SW480 (cell line): ENCODE measurements around the gene RAD54L.
A peak's percentile ranks its signal among the peaks of the same experiment; 100 is the strongest.
"Not testable (repeated sequence)": the region's sequence is repeated elsewhere in the genome, so short reads cannot be mapped to it uniquely, and the experiment has no call there.

ENCODE experiments used
- DNase-seq: peaks from one replicate; pipeline ENCODE4 v3.0.0-alpha.2; 2016; ENCODE audit warnings: low spot score

The RAD54L gene

DNA sequence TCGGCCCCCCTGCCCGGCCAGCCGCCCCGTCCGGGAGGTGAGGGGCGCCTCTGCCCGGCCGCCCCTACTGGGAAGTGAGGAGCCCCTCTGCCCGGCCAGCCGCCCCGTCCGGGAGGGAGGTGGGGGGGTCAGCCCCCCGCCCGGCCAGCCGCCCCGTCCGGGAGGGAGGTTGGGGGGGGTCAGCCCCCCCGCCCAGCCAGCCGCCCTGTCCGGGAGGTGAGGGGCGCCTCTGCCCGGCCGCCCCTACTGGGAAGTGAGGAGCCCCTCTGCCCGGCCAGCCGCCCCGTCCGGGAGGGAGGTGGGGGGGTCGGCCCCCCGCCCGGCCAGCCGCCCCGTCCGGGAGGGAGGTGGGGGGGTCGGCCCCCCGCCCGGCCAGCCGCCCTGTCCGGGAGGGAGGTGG lies 5.8 kb upstream of the RAD54L start:
- not testable (repeated sequence) for DNase-seq

- DNase-seq: no peak
Observed at GRCh38 chr1:46242918-46243317, 4.6 kb upstream of the RAD54L start.

DNA sequence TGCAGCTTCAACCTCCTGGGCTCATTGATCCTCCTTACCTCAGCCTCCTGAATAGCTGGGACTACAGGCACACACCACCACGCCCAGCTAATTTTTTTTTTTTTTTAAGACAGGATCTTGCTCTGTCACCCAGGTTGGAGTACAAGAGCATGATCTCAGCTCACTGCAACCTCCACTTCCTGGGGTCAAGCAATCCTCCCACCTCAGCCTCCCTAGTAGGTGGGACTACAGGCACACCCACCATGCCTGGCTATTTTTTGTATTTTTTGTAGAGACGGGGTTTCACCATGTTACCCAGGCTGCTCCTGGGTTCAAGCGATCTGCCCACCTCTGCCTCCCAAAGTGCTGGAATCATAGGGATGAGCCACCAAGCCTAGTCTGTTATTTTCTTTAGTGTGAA lies 3.7 kb upstream of the RAD54L start:
- DNase-seq: not testable (repeated sequence)

- DNase-seq: peak; percentile 28
Observed at GRCh38 chr1:46244656-46245371, 2.7 kb upstream of the RAD54L start.

GRCh38 chr1:46246136-46246535 lies 1.4 kb upstream of the RAD54L start:
- not testable (repeated sequence) for DNase-seq

DNA sequence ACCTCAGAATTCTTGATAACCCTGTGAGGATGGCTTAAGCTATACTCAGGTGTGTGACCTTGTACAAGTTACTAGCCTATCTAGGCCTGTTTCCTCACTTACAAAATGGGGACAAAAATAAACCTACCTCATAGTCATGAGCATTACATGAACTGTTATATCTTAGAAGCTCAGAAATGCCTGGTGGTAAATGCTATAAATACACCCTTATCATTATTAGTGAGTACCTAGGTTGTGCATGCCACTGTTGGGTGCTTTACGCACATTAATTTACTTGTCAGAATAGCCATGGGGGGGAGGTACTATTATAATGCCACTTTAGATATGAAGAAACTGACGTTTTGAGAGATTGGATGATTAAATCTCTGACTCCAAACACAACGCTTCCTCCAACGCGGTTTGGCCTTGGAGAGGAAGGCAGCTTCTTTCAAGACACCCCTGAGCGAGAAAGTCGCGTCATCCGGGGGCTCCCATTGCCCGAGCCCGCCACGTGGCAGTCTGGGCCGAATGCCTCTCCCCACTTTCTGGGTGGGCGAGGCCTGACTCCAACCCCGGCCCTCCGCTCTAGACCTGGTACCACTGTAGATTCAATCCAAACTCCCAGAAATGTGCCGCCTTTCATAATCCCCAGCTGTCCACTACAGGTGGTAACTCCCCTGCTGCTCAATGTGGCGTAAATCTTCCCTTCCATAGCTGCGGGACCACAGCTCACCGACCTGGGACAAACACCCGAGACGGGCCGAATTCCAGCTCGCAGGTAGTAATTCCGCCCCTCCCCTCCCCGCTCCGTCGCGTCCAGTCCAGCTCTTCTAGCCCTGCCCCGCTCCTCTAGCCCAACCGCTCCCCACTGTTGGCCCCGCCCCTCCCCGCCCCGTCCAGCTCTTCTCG lies 771 bp upstream of the RAD54L start:
- peak; percentile 25 for DNase-seq

DNA sequence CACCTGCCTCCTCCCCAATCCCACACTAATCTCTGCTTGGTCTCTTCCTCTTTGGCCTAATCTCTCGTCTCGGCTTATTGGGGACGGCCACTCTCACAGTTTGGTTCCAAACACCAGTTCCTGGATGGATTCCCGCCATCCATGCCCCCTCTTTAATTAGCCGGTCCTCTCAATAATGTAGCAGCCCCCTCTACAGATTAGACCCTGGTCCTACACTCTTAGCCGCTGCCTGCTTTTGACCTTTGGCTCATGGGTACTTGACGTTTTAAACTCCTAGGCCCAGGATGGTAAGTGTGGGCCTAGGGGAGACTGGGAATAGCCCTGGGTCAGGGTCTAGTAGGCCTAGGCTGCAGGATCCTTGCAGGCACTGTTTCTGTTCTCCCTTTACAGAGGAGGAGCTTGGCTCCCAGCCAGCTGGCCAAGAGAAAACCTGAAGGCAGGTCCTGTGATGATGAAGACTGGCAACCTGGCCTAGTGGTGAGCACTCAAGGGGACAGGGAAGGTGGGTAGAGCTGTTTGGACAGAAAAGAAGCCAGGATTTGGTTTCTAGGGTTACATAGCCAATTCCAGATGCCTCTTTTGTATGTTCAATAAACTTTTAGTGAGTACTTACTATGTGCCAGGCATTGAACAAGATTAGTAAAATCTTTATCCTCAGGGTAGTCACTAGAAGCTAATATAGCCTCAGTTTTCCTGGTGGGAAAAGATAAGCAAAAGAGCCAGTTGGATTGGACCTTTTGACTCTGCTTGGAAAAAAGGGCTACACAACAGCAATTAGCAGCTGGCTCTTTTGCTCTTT lies 758 bp downstream of the RAD54L start:
- DNase-seq: peak; percentile 13

GRCh38 chr1:46254668-46255067 lies 7.1 kb downstream of the RAD54L start:
- no peak for DNase-seq

DNA sequence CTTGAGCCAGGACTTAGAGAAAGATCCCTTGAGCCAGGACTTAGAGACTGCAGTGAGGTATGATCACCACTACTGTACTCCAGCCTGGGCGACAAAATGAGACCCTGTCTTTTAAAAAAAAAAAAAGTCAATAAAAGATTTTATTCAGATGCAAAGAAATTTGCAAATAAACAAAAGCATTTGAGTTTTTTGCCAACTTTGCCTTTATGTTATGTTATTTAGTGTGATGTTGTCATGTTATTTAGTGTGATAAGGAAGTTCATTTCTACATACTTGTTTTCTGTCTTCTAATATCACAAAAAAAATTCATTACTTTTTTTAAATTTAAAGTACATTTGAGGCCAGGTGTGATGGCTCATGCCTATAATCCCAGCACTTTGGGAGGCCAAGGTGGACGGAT lies 9.0 kb downstream of the RAD54L start:
- DNase-seq: no peak

GRCh38 chr1:46262508-46262907 lies 14.9 kb downstream of the RAD54L start:
- DNase-seq: no peak

GRCh38 chr1:46263146-46263545 lies 15.6 kb downstream of the RAD54L start:
- DNase-seq: no peak

DNA sequence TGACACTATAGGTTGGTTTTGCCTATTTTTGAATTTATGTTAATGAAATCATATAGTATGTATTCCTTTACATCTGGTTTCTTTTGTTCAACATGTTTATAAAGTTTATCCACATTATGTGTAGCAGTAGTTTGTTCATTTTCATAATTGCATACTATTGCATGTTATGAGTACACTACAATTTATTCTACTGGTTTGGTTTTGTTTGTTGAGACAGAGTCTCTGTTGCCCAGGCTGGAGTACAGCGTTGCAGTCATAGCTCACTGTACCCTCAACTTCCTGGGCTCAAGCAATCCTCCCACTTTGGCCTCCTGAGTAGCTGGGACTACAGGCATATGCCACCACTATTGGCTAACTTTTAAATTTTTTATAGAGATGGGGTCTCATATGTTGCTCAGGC lies 21.0 kb downstream of the RAD54L start:
- DNase-seq: no peak

- no peak for DNase-seq
Observed at GRCh38 chr1:46274225-46275029, 26.9 kb downstream of the RAD54L start.

DNA sequence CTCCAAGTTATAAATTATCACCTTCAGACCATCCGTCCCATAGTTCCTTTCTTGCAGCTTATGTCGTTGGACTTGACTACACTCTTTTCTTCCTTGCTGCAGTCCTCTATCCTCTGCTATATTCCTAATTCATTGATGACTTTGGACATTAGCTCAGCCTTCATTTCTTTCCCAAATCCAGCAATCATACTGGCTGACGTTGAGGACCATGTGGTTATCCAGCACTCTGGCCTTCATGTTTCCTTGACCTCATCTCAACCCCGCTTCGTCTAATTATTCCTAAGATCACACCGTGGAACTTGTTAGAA lies 27.4 kb downstream of the RAD54L start:
- DNase-seq: no peak

- DNase-seq: no peak
Observed at GRCh38 chr1:46277658-46278373, 30.3 kb downstream of the RAD54L start.

GRCh38 chr1:46278807-46279206 lies 31.2 kb downstream of the RAD54L start:
- no peak for DNase-seq

GRCh38 chr1:46280092-46280491 lies 32.5 kb downstream of the RAD54L start:
- no peak for DNase-seq

DNA sequence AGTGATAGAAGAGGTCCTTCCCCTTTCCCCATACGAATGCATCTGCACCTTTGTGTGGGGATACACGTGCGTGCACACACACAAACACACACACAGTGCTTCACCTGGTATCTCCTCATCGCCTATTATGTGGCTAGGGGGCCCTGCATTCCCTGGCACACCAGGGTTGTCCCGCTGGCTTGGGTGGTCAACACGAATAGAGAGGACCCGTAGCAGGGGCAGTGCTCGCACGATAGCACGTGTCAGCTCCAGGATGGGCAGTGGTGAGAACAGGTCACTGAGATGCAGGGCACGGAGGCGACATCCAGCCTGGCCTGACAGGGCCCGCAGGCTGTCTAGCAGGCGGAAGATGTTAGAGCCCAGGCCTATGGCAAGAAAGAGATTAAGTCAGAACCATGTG lies 33.5 kb downstream of the RAD54L start:
- no peak for DNase-seq

- no peak for DNase-seq
Observed at GRCh38 chr1:46284058-46284457, 36.5 kb downstream of the RAD54L start.

GRCh38 chr1:46284597-46285564 lies 37.3 kb downstream of the RAD54L start:
- DNase-seq: no peak
